Fibroblast of villous mesenchyme (primary cell): Measurements from ENCODE around the gene ENGASE. TPM values are rescaled to one million over a fixed set of nuclear protein-coding genes. Genes with fewer than 3 reads are reported as not detected.

Experiments used
- DNase-seq: peaks from one replicate; pipeline ENCODE4 v3.0.0-alpha.2; 2010; ENCODE audit warnings: low read depth
- H3K4me3 ChIP-seq: 2 replicates; pipeline ENCODE4 v1.5.1; 2011; ENCODE audit warnings: low read depth, mild to moderate bottlenecking, low read length
- total RNA-seq: library from RNA; depleted of rRNA; stranded (reverse); fragments of >200 nt; gene quantifications from 2 replicates; pipeline ENCODE4 v1.2.3, GENCODE V29; 2012
- TF ChIP-seq, protein P1 (sequence below): IDR thresholded peaks from 2 replicates; pipeline ENCODE4 v1.5.1; 2012; ENCODE audit warnings: low read depth, mild to moderate bottlenecking, low read length; ENCODE audit not compliant: insufficient read depth

ENGASE gene
- total RNA-seq, 1 donor, result 11.2 TPM

- TF ChIP-seq, protein P1, sequence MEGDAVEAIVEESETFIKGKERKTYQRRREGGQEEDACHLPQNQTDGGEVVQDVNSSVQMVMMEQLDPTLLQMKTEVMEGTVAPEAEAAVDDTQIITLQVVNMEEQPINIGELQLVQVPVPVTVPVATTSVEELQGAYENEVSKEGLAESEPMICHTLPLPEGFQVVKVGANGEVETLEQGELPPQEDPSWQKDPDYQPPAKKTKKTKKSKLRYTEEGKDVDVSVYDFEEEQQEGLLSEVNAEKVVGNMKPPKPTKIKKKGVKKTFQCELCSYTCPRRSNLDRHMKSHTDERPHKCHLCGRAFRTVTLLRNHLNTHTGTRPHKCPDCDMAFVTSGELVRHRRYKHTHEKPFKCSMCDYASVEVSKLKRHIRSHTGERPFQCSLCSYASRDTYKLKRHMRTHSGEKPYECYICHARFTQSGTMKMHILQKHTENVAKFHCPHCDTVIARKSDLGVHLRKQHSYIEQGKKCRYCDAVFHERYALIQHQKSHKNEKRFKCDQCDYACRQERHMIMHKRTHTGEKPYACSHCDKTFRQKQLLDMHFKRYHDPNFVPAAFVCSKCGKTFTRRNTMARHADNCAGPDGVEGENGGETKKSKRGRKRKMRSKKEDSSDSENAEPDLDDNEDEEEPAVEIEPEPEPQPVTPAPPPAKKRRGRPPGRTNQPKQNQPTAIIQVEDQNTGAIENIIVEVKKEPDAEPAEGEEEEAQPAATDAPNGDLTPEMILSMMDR, result no peak
- H3K4me3 ChIP-seq, result no peak overlapping the region
- DNase-seq, result no peak
Measured at GRCh38 chr17:79048826-79049755, 25.5 kb upstream of the ENGASE start.

- DNase-seq, result no peak
- H3K4me3 ChIP-seq, result no peak overlapping the region
- TF ChIP-seq, protein P1, result no peak
Measured at GRCh38 chr17:79049821-79050220, 24.8 kb upstream of the ENGASE start.

DNA sequence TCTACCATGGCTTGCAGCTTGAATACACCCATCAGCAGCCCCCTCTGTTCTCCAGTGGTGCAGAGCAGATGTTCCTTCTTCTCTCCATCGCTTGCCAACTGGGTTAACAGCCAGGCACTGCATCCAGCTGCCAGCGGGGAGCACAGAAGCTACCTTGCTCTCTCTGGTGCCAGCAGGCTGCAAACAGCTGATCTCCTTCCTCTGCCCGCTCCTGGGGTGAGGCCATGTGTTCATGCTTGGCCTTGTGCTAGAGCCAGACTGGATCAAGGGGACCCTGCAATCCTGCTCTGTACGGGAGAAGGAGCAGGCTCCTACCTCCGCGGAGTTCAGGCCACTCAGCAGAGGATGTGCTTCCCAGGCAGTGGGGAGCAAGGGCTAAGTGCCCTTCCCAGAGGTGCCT is 24.1 kb upstream of the ENGASE start:
- no peak for DNase-seq
- TF ChIP-seq, protein P1, result no peak
- H3K4me3 ChIP-seq, result no peak overlapping the region

DNA sequence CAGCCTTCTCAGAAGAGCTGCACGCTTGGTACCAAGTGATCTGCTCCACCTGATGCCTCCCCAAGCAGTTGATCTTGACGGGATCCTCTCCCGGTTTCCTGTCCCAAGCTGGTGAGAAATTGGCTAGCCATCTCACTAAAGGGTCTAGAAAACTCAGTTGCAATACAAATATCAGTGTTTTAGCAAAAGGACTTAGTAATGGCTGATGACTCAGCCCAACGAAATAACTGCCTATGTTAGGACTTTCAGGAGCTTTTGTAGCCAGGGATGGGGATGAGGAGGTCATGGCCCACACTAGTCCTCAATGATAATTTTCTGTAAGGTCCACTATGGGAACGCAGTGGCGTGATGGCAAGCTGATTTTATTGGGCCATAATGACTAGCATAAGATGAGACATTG is 23.3 kb upstream of the ENGASE start:
- DNase-seq, result no peak
- H3K4me3 ChIP-seq, result no peak overlapping the region
- TF ChIP-seq, protein P1, result no peak

DNA sequence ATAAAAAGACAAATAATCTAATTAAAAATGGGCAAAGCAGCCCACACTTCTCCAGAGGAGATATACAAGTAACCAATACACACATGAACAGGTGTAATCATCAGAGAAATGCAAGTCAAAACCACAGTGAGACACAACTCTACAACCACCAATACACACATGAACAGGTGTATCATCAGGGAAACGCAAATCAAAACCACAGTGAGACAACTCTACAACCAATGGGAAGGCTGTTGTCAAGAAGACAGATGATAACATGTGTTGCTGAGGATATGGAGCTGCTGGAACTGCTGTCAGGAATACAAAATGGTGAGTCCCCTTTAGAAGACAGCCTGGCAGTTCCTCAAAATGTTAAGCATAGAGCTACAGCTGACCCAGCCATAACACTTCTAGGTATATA is 22.5 kb upstream of the ENGASE start:
- no peak overlapping the region for H3K4me3 ChIP-seq
- TF ChIP-seq, protein P1, result no peak
- no peak for DNase-seq

GRCh38 chr17:79053251-79053925 is 21.2 kb upstream of the ENGASE start:
- H3K4me3 ChIP-seq, result no peak overlapping the region
- DNase-seq, result peak; percentile 53
- TF ChIP-seq, protein P1, result no peak
